HG03469 (cell line): ENCODE results near the gene HDAC4.

Source experiments
- ATAC-seq: cut with Tn5 transposase; IDR thresholded peaks from one replicate; pipeline ENCODE4 v1.9.1; 2021; ENCODE audit warnings: mild to moderate bottlenecking, moderate library complexity, moderate number of reproducible peaks; ENCODE audit not compliant: unreplicated experiment

The HDAC4 gene

GRCh38 chr2:239429473-239430350 is 28.9 kb upstream of the HDAC4 start:
- ATAC-seq: no peak

GRCh38 chr2:239425631-239426030 is 24.8 kb upstream of the HDAC4 start:
- no peak for ATAC-seq

- no peak for ATAC-seq
Measured at GRCh38 chr2:239424337-239425045, 23.7 kb upstream of the HDAC4 start.

GRCh38 chr2:239423551-239423950 is 22.7 kb upstream of the HDAC4 start:
- no peak for ATAC-seq

GRCh38 chr2:239421851-239422250 is 21.0 kb upstream of the HDAC4 start:
- no peak for ATAC-seq

- ATAC-seq: no peak
Measured at GRCh38 chr2:239420082-239420481, 19.3 kb upstream of the HDAC4 start.

- no peak for ATAC-seq
Measured at GRCh38 chr2:239418918-239419317, 18.1 kb upstream of the HDAC4 start.

GRCh38 chr2:239412905-239413603 is 12.2 kb upstream of the HDAC4 start:
- no peak for ATAC-seq

- ATAC-seq: no peak
Measured at GRCh38 chr2:239411549-239412319, 10.9 kb upstream of the HDAC4 start.

- no peak for ATAC-seq
Measured at GRCh38 chr2:239411117-239411516, 10.3 kb upstream of the HDAC4 start.

- no peak for ATAC-seq
Measured at GRCh38 chr2:239409976-239410375, 9.2 kb upstream of the HDAC4 start.

GRCh38 chr2:239407112-239407511 is 6.3 kb upstream of the HDAC4 start:
- ATAC-seq: no peak

- no peak for ATAC-seq
Measured at GRCh38 chr2:239406316-239406995, 5.6 kb upstream of the HDAC4 start.

GRCh38 chr2:239405071-239405470 is 4.3 kb upstream of the HDAC4 start:
- ATAC-seq: no peak

GRCh38 chr2:239402666-239403065 is 1.8 kb upstream of the HDAC4 start:
- no peak for ATAC-seq

GRCh38 chr2:239401881-239402233 is 1.0 kb upstream of the HDAC4 start:
- no peak for ATAC-seq

GRCh38 chr2:239401067-239401880 is 454 bp upstream of the HDAC4 start:
- ATAC-seq: peak; percentile 69

- ATAC-seq: no peak
Measured at GRCh38 chr2:239399921-239400595, 762 bp downstream of the HDAC4 start.

- ATAC-seq: no peak
Measured at GRCh38 chr2:239399433-239399920, 1.3 kb downstream of the HDAC4 start.
